HG03571 (cell line): ENCODE measurements around the gene TNFRSF13B.
"Not testable (repeated sequence)": the region's sequence is repeated elsewhere in the genome, so short reads cannot be mapped to it uniquely, and the experiment has no call there.

Experiments used
- ATAC-seq: cut with Tn5 transposase; IDR thresholded peaks from one replicate; pipeline ENCODE4 v1.9.1; 2021; ENCODE audit not compliant: unreplicated experiment

The TNFRSF13B gene

DNA sequence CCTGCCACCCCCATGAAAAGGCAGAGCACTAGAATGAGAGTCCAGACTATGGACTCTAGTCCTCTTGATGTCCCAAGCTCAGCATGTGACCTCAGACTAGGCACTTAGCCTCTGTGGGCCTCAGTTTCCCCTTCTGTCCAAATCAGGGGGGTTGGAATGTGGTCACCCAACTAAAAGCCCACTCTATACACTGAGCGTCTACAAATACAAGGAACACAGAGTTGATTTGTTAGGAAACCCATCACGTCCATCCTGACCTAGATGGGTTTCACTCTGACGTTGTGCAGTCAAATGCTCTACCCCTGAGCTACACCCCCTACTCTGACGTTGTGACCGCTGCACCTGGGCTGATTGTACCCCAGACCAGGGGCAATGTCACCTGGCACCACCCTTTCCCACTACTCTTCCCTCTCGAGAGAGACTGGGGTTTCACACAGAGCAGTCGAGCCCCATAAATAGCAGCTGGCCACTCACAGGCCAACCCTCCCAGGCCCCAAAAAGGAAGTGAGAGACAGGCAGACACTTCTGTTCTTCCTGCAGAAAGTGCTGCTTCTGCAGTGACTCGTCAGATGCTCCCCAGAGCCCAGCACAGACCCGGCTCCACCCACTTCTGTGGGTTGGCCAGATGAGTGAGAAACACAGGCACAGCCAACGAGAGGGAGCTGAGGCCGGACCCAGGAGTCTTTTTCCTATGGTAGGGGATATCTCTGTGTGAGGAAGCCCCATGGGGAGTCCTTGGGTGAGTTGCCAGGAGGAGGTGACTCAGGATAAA, 16.1 kb upstream of the TNFRSF13B start:
- ATAC-seq = peak; percentile 69

DNA sequence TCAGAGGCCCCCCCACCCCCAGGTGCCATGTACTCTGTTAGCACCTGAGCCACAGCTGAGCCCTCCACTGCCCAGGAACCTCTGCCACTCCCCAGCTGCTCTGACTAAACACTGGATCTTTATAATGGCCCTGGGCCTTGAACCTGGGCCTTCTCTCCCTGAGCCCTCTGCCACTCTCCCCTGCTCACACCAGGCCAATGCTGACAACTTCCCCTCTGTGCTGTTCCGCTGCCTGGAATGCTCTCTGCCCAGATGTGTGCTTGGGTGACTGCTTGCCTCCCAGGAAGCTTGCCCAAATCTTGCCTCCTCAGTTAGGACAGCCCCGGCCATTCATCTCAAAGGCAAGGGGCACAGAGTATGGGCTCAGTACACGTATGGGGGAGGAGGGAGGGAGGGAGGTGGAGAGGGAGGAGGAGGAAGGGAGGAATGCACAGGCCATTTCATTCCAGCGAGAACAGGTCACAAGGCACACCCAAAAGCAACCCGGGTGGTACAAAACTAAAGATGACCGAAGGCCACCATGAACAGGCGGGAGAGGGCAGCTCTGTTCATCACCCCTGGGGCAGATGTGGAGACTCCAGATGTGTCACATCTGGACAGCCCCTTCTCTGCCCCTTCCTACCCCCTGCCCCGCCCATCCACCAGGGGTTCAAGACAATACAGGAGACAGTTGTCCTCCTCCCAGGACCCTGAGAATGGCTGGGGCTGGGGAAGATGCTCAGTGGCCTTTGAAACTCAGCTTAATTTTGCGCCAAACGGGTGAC, 15.3 kb upstream of the TNFRSF13B start:
- no peak for ATAC-seq

DNA sequence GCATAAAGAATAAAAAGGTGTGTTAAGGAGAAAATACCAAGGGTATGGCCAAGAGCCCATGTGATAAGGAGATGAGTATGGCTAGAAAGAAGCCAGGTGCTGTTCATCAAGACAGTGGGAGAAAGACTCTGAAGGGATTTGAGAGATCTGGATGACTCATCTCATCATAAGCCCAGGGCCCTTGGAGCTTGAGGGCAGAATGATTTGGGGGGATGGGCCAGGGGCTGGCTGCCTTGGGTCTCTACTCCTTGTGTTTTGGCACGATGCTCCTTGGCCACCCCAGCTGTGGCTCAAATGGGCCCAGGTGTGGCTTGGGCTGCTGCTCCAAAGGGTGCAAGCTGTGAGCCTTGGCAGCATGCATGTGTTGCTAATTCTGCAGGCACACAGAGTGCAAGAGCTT, 14.5 kb upstream of the TNFRSF13B start:
- ATAC-seq = no peak

DNA sequence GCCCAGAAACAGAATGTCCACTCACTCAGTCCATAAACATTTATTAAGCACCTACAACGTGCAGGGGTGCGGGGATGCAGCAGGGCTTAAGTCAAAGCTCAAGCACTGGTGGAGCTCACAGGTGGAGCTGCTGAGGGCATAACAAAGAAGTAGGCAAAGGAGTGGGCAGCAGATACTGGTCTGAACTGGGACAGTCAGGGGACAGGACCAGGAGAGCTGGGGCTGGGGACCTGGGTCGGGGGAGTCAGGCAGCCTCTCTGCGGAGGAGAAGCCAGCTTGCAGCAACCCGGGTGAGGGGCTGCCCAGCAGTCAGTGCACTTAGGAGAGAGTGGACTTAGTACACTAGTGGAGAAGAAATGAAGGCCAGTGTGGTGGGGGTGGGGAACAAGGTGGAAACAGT, 10.0 kb upstream of the TNFRSF13B start:
- ATAC-seq = no peak

DNA sequence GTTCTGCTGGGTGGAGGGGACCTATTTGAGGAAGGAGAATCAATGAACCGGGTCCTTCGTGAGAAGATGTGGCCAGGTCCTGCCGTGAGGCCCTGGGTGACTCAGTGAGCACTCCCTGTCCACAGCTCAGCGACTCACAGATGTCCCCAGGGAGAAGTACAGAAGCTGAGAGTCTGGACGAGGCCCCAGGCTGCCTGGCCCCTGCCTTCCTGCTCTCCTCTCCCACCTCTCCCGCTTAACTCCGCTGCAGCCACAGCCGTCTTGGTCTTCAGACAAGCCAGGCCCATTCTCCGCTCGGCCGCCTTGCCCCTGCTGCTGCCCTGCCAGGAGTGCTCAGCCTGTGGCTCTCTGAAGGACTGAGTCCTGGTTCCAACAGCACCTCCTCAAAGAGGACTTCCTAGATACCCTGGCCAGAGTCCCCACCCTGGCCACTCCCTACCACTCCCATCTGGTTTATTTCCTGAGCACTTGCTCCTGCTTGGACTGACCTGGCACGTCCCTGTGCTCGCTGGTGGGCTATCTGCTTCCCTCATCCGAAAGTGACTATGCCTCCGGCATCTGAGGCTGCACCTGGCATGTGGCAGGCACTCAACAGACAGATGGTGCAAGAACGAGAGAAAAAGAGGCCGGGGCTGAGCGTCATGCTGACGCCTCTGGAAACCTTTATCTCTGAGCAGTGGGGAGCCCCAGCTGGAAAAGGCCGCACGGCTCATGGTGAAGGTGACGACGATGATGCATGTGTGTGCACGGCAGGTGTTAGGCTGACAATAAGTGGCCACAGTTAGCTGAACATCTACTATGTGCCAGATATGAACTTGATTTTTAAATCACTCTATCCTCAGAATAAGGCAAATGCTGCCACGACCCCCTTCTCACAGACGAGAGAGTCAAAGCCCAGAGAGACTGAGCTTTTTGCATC, 9.2 kb upstream of the TNFRSF13B start:
- ATAC-seq = peak; percentile 51

DNA sequence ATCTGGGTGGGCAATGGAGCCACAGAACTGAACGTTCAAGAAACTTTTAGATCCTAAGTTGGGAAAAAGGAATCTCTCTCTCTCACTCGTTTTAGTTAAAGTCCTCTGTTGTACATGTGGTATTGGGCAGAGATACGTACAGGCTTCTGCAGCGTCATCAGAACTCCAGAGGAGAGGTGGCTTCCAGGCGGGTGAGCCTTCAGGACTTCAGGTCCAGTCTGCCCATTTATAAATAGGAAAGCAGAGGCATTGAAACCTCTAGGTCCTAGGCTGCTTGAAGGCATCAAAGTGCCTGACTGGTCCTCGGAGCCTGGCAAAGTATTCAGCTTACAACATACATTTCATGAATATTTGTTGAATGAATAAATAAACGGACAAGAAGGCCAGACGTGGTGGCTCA, 8.1 kb upstream of the TNFRSF13B start:
- ATAC-seq = no peak

DNA sequence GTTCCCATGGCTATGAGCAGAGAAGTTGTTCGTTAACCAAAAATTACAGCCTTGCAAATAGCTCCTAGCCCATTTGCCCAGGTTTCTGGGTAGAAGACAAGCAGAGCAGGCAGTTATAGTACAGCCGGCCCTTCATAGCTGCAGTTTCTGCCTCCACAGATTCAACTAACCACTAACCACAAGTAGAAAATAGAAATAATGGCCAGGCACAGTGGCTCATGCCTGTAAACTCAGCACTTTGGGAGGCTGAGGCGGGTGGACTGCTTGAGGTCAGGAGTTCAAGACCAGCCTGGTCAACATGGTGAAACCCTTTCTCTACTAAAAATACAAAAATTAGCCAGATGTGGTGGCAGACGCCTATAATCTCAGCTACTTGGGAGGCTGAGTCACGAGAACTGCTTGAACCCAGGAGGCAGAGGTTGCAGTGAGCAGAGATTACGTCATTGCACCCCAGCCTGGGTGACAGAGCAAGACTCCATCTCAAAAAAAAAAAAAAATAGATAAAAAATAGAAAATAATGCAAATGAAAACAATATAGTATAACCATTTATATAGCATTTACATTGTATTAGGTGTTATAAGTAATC, 7.4 kb upstream of the TNFRSF13B start:
- ATAC-seq = not testable (repeated sequence)

DNA sequence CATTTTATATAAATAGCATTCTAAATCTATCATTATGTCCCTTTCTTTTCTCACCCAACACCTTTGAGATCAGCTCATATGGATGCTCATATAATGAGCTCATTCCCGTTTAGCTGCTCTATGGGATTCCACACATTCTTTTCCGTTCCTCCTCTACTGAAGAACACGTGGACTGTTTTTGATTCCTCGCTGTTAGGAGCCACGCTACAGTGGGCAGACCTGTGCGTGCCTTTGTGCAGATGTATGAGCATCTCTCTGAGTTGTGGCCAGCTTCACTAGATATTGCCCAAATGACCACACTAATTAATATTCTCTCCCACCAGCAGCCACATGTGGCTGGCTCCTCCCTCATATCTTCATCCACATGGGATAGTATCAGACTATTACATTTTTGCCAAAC, 6.0 kb upstream of the TNFRSF13B start:
- ATAC-seq = no peak

DNA sequence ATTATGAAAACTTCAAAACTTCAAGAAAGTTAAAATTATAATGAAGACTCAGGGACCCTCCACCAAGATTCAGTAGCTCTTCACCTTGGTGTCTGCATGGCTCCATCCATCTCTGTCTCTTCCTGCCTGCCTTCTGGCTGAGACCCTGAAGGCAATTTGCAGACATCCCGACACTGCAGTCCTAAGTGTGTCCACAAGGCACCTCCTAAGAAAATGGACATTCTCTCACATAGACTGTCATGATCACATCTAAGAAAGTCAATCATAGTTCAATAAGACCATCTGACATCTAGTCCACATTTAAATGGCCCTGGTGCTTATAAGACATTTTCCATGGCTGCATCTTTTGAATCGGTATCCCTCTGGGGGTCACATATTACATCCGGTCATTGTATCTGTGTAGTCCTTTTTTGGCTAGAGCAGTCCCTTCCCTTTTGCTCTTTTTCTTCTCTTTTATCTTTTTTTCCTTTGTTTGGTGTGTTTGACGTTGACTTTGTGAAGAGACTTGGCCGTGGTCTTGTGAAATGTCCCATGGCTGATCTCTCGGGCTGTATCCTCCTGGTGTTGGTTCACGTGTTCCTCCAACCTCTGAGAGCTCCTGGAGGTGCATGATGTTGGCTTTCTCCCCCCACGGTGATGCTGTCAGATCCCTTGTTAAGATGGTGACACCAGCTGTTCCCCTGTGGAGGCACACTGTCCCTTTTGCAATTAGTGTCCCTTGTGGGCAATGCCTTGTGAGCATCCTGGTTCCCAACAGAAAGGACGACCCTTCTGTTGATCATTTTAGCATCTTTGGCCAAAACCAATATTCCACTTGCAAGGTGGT, 5.0 kb upstream of the TNFRSF13B start:
- ATAC-seq = no peak

DNA sequence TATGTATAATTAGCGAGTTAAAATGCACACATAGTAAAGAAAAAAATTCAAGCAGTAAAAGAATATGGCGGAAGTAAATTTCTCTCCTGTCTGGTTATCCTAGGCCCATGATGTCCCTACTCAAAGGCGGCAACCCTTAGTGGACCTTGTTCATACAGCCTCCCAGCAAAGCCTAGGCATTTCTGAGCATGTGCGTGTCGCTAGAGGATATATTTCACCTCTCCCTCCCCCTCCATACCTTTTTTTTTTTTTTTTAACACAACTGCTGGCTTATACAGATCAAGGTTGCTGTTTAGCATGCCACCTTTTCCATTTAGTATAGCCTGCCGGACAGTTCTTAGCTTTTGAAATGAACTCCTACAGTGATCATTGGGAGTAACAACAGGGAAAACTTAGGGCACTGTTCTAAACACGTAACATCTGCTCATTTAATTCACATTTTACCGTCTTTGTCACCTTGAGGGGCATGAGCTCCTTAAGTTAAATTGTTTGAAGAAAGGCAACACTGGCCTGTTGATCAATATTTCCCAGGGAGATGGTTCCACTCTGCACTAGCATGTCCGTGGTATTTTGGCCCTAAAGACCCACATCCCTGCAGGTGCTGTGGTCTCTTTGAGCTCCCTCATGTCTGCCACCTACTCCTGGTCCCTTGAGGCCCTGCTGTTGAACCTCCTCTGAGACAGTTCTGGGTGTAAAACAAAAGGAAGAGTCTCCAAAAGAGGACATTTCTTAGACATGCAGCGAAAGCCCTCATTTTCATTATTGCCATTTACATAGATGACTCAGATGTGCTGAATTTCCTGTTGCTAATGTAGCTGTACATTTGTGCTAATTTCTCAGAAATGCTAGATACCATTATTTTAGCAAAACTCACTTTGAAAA, 4.1 kb upstream of the TNFRSF13B start:
- ATAC-seq = no peak

DNA sequence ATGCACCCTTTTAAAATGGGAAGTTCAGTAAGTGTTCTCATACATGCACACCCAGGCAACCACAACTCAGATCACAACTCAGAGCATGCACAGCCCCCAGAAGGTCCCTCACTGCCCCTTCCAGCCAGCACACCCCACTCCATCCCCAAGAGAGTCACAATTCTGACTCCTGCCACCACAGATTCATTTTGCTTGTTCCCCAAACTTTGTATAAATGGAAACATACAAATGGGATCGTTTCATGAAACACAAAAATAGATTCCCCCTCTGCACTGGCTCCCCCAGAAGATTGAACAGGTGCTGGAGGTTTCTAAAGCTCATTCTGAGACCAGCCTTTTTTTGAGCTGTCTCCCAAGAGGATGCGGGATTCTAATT, 3.3 kb upstream of the TNFRSF13B start:
- ATAC-seq = no peak

DNA sequence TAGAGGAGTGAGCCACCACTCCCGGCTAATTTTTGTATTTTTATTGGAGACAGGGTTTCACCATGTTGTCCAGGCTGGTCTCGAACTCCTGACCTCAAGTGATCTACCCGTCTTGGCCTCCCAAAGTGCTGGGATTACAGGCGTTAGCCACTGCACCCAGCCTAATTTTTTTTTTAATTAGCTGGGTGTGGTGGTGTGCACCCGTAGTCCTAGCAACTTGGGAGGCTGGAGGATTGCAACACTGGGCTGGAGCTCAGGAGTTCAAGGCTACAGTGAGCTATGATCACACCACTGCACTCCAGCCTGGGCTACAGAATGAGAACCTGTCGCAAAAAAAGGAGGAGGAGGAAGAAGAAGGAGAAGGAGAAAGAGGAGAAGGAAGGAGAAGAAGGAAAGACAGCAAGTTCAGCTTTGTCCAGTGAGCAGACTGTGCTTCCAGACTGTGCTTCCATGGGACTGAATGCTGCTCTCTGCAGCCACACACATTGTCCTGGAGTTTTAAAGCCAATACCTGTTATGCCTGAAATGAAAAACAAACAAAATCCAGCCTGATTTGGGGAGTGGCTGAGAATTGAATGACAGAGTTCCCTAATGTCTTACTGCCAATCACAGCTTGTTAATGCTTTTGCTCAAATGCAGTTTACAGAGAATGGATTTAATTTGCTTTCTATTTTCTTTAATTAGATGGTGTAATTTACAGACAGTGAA, 2.8 kb upstream of the TNFRSF13B start:
- no peak for ATAC-seq

DNA sequence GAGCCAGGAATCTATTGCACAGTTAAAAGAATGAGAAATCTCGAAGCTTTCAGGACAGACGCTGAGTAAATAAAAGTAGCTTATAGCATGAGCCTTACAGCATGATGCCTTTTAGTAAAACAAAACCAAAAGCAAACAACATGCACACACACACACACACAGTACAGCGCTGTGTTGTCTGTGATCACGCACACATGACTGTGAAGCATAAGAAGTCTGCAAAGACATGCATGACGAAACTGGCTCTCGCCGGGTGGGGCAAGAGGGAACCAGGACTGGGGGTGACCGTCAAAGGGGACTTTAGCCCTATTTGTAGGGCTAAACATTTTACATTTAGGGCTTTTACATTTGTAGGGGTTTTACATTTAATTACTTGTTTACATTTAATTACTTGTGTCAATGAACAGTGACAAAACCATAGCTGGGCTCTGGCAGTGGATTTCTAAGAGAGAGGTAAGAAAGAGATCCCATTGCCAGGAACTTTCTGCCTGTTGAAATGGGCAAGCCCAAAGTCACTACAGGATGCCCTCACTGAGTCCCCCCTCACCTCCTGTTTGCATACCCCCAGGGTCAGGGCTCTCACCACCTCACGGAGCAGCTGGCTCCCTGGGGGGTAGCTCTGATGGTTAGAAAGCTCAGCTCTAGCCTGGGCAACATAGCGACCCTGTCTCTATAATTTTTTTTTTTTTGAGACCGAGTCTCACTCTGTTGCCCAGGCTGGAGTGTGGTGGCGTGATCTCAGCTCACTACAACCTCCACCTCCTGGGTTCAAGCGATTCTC, 2.0 kb upstream of the TNFRSF13B start:
- ATAC-seq = no peak

DNA sequence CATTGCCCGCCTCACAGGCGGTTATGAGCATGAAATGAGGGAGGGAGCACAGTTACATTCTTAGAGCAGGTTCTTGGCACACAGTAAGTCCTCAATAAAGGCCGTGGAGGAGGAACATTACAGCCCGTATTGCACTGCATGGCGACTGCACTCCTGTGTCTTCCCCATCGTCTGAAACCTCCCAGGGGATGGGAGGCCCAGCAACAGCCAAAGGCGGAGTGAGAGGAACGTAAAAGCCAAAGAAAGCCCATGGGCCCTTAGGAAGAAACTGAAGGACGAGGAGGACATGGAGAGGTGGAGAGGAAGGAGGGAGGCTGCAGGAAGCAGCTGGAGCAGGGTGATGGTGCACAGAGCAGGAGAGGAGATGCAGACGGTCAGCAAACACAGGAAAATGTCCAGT, 1.1 kb upstream of the TNFRSF13B start:
- ATAC-seq = not testable (repeated sequence)

DNA sequence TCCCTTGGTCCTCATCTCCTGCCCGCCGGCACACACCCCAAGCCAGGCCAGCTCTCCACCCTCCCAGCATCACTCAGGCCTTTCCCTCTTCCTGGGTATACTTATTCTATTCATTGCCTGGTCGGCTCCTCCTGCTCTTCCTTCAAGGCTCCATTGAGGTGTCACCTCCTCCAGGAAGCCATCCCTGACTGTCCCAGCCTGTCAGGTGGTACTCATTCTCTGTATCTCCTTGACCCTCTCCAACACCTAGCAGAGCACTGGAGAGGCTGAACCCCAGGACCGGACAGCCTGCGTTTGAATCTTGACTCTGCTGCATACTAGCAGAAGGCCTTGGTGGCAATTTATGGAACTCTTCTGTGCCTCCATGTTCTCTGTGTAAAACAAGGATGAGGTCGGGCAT, 428 bp upstream of the TNFRSF13B start:
- no peak for ATAC-seq

DNA sequence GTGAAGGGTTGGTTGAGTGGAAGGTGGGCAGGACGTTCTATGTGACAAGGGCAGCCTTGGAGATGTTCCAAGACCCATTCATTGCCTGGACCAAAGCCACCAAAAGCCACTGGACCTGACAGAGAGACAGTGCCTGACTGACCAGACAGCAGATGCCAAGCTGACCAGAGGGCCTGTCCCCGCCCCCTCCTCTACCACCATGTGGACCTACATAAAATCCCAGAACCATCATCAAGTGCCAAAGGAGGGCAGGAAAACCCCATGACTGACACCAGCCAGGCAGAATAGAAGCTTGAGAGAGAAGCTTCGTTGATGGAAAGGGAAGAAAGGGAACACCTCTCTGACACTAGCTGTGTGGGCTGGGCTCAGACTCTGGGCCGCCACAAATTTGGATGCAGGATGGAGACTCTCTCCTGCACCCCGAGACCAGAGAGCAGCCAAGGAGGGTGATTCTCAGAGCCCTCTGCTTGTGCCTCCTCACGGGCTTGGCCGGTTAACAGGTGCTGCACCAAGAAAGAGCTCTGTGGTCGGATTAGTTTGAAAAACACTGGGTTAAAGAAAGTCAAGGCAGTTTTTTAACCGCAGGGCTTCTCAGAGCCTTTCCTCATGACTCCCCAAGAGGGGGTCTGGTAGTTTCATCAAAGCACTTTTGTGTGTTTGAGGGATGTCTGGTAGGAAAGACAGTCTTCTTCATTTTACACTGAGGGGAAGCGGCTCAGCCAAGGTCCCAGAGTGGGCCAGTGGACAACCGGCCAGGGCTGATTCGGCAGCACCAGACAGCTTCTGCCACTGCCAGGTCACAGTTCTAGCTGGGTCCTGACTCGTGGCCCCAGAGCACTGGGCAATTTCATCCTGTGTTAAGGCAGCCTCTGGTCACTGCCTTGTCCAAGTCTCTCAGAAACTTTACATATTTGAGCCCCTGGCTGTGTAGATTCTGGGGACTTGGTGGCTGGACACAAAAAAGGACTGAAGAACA, 1.7 kb downstream of the TNFRSF13B start:
- ATAC-seq = no peak

DNA sequence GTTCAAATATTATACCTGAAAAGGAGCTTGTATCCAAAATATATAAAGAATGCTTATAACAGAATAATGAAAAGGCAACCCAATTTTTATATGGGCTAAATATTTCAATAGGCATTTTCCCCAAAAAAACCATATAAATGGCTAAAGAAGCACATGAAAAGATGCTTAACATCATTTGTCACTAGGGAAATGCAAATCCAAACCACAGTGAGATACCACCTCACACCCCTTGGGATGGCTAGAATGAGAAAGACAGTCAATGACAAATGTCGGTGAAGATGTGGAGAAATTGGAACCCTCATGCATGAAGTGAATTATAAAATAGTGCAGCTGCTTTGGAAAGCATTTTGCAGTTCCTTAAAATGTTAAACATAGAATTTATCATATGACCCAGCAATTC, 3.1 kb downstream of the TNFRSF13B start:
- ATAC-seq = no peak
